ENCODE measurements around the gene MAPK9.

Gene MAPK9

GRCh38 chr5:180333661-180334060 is 41.8 kb upstream of the MAPK9 start:
- no peak for TF ChIP-seq CTCF (IDR thresholded peaks at IDR 0.05; ENCODE audit: low read depth, low read length)
- TF ChIP-seq MAX (IDR thresholded peaks at IDR 0.05; ENCODE audit: low read depth, low read length), result no peak
- no peak for TF ChIP-seq MYC (IDR thresholded peaks at IDR 0.05; ENCODE audit: low read depth, low read length)
- no peak for TF ChIP-seq POLR2A (IDR thresholded peaks at IDR 0.05; ENCODE audit: extremely low read depth, insufficient read length)
- no peak overlapping the region for H3K4me3 ChIP-seq (ENCODE audit: low read depth, low read length)
- no peak for DNase-seq (ENCODE audit: low read depth)

- H3K4me3 ChIP-seq (ENCODE audit: low read depth, low read length), result no peak overlapping the region
- DNase-seq (ENCODE audit: low read depth), result no peak
- no peak for TF ChIP-seq MAX (IDR thresholded peaks at IDR 0.05; ENCODE audit: low read depth, low read length)
- no peak for TF ChIP-seq POLR2A (IDR thresholded peaks at IDR 0.05; ENCODE audit: extremely low read depth, insufficient read length)
These were observed 41.0 kb upstream of the MAPK9 start for GRCh38 chr5:180332861-180333260.

GRCh38 chr5:180332051-180332517 is 40.2 kb upstream of the MAPK9 start:
- no peak for DNase-seq (ENCODE audit: low read depth)
- H3K4me3 ChIP-seq (ENCODE audit: low read depth, low read length), result no peak overlapping the region
- TF ChIP-seq POLR2A (IDR thresholded peaks at IDR 0.05; ENCODE audit: extremely low read depth, insufficient read length), result no peak
- TF ChIP-seq MAX (IDR thresholded peaks at IDR 0.05; ENCODE audit: low read depth, low read length), result no peak
- TF ChIP-seq MYC (IDR thresholded peaks at IDR 0.05; ENCODE audit: low read depth, low read length), result no peak
- no peak for TF ChIP-seq CTCF (IDR thresholded peaks at IDR 0.05; ENCODE audit: low read depth, low read length)

GRCh38 chr5:180331647-180331950 is 39.7 kb upstream of the MAPK9 start:
- H3K4me3 ChIP-seq (ENCODE audit: low read depth, low read length), result no peak overlapping the region
- no peak for DNase-seq (ENCODE audit: low read depth)

GRCh38 chr5:180330810-180331646 is 39.1 kb upstream of the MAPK9 start:
- no peak overlapping the region for H3K4me3 ChIP-seq (ENCODE audit: low read depth, low read length)
- no peak for TF ChIP-seq MYC (IDR thresholded peaks at IDR 0.05; ENCODE audit: low read depth, low read length)
- TF ChIP-seq CTCF (IDR thresholded peaks at IDR 0.05; ENCODE audit: low read depth, low read length), result no peak
- no peak for TF ChIP-seq POLR2A (IDR thresholded peaks at IDR 0.05; ENCODE audit: extremely low read depth, insufficient read length)
- no peak for TF ChIP-seq MAX (IDR thresholded peaks at IDR 0.05; ENCODE audit: low read depth, low read length)
- peak; percentile 24 for DNase-seq (ENCODE audit: low read depth)

More at GRCh38 chr5:180331647-180331950, 39.7 kb upstream of the MAPK9 start:
- TF ChIP-seq POLR2A (IDR thresholded peaks at IDR 0.05; ENCODE audit: extremely low read depth, insufficient read length) (no peak), CTCF (IDR thresholded peaks at IDR 0.05; ENCODE audit: low read depth, low read length) (no peak), MAX (IDR thresholded peaks at IDR 0.05; ENCODE audit: low read depth, low read length) (no peak), MYC (IDR thresholded peaks at IDR 0.05; ENCODE audit: low read depth, low read length) (no peak)

- no peak for DNase-seq (ENCODE audit: low read depth)
- H3K4me3 ChIP-seq (ENCODE audit: low read depth, low read length), result no peak overlapping the region
- TF ChIP-seq CTCF (IDR thresholded peaks at IDR 0.05; ENCODE audit: low read depth, low read length), result no peak
- no peak for TF ChIP-seq MYC (IDR thresholded peaks at IDR 0.05; ENCODE audit: low read depth, low read length)
- no peak for TF ChIP-seq POLR2A (IDR thresholded peaks at IDR 0.05; ENCODE audit: extremely low read depth, insufficient read length)
- no peak for TF ChIP-seq MAX (IDR thresholded peaks at IDR 0.05; ENCODE audit: low read depth, low read length)
These were observed 38.4 kb upstream of the MAPK9 start for GRCh38 chr5:180330270-180330648.

Data from NB4 (cell line).